CD4-positive, alpha-beta T cell treated with Interleukin-4 for 1 hour (primary cell): ENCODE results near the gene MRPL47.
"Not testable (repeated sequence)": the region's sequence is repeated elsewhere in the genome, so short reads cannot be mapped to it uniquely, and the experiment has no call there.

ENCODE experiments used
- DNase-seq, 2 donors: peaks; one replicate each; pipeline ENCODE4 v3.0.0-alpha.2; 2020 to 2022

Gene MRPL47

DNA sequence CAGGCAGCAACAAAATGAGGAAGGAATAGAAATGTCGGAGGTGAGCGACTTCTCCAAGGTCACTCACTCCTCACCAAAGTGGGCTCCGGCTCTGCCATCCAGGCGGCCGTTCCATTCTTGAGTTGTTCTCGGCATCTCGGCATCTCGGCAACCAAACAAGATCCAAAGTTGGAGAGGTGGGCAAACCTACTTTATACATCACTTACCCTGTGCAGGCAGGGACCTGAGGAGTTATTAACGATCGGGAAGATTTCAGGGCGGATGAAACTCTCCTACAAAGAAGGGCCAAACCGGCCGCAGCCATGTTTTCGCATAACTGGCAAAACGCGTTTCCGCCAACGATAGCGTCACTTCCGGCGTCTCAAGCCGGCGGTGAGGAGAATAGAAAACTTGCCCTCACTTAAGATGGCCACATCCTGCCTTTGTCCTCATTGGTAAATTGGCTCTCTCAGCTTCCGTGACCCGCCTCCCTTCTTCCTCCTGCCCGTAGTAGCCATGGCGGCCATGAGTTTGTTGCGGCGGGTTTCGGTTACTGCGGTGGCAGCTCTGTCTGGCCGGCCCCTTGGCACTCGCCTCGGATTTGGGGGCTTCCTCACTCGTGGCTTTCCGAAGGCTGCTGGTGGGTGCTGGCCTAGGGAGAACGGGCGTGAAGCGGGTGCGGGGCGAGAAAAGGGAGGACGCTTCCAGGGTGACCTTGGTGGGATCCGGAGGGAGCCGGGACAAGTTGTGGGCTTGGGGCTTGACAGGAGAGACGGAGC is at the start of gene MRPL47, which contains the start of gene NDUFB5:
Gene MRPL47, minus strand, starts transcription at position 318 of the 758 bp plus-strand sequence. Its CDS starts 14 bp downstream, at position 304.
Gene NDUFB5, plus strand, starts transcription at position 474 of the 758 bp plus-strand sequence. Its CDS starts 22 bp downstream, at position 496.
- DNase-seq, result peak; percentile 95 to 96

- DNase-seq, result peak; percentile 61 to 65
Measured at GRCh38 chr3:179653096-179653797, 48.8 kb upstream of the MRPL47 start.

DNA sequence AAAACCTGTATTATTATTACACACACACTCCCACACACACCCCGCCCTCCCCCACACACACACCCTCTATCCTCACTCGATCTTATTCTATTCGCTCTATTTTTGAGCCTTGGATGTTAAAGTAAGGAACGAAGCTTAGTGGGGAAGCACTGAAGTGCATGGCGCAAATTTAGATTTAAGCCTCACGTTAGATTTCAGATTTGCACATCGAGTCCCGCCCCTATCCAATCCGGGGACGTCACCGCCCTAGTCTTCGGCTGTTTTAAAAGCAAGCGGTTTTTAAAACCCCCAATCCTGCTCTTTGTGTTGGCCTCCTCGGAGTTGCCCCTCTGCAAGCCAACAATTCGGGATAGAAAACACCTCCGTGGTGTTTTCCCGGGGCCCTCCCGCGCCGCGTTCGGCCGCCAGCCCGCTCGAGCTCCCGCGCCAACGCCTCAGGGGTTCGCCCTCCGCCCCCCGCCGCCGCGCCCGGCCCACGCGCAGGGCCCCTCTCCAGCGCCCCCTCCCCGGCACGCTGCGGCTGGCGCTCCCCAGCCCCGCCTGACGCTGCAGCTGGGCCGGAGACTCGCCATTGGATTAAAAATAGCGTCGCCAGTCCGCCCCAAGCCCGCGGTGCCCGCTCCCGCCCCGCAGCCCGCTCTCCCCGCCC is 48.1 kb upstream of the MRPL47 start, which contains the start of gene USP13:
Gene USP13, plus strand, starts transcription at position 594 of the 649 bp plus-strand sequence. CDS start 186 bp downstream, outside the sequence.
- peak; percentile 58 to 69 for DNase-seq

DNA sequence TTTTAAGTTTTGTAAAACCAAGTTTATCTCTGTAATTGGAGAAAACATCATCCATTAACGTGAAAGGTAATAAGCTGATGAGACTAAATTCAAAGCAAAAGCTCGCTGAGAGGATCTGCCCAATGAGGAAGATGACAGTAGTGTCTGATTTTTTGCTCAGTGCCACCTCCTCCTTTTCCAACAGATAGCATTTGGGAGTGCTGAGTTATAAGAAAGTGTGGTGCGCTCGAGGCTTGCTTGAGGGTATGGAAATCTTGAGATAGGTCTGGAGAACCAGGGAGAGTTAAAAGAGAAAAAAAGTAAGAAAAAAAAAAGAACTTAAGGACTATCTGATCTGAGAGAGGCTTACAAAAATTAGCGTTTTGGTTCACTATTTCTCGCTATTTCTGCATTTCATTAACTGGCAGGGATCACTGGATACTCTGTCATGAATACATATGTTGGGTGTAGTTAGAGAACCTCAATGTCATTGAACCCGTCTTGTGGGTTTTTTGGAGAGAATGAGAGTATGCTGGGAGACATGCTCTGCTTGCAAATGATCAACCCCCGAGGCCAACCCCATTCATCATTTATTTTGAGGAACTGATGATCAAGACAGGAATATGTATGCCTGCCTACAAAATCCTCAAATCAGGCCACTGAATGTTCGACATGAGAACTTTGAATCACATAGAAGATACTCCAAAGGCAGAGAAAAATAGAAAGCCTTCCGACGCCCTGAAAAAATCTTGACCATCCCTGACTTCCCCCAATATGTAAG is 47.4 kb upstream of the MRPL47 start:
- no peak for DNase-seq

GRCh38 chr3:179646177-179646576 is 41.7 kb upstream of the MRPL47 start:
- no peak for DNase-seq

GRCh38 chr3:179643837-179644236 is 39.4 kb upstream of the MRPL47 start:
- DNase-seq, result not testable (repeated sequence)

GRCh38 chr3:179642871-179643270 is 38.4 kb upstream of the MRPL47 start:
- no peak for DNase-seq

DNA sequence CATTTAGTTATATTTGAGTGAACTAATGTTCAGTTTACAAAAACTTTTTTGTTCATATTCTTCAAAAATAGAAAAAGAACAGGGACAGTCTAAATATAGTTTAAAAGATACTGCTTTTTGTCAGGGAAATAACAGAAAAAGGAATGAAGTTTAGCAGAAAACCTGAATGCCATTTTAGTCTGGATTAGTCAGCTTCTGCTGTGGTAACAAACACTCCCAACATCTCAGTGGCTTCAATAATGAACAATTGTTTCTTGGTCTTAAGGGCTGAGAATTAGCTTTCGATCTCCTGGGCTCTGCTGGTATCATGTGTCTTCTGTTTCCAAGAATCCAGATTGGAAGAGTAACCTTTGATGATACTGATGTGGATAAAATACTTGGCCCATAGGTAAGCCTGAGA is 36.0 kb upstream of the MRPL47 start:
- no peak for DNase-seq

DNA sequence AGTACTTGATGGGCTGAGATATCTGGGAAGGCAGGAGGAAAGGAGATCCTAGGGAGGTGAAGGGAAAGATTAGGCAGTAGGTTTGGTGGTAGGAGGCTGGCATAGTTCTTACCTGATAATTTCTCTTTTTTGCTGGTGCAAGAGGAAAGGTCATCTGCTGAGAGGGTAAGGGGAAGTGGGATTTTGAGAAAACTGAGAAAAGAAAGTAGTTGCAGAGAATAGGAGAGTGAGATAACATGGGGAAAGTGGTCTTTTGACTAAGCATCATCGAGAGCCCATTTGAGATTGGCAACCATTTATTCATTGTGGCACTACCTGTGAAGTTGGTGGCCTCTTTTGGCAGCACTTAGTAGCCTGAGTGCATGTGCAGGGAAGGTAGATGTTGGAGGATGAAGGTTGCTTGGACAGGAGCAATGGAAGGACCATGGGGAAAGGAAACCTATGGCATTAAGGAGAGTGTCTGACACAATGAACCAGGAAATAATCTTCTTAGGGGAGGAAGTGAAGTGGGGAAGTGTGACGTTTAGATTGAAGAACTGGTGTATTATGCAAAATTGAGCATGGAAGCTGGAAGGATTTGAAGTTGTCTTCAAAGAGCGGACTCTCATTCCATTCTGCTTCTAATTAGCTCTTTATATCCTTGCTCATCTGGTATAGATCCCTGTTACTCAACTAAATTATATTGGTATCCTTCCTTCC is 26.5 kb upstream of the MRPL47 start:
- DNase-seq, result no peak

DNA sequence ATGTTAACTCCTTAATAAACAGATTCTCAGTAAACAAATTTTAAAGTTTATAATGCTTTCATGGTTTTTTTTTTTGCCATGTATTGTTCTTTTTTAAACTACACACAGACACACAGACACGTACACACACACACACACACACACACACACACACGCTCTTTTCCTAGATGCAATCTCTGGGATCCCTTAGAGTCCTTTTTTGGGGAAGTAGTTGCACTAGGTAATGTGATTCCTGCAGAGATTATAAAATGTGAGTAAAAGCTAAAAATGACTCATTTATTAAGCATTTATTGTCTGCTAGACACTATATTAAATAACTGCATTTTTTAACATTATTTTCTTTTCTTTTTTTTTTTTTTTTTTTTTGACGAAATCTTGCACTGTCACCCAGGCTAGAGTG is 20.0 kb upstream of the MRPL47 start:
- DNase-seq, result no peak

DNA sequence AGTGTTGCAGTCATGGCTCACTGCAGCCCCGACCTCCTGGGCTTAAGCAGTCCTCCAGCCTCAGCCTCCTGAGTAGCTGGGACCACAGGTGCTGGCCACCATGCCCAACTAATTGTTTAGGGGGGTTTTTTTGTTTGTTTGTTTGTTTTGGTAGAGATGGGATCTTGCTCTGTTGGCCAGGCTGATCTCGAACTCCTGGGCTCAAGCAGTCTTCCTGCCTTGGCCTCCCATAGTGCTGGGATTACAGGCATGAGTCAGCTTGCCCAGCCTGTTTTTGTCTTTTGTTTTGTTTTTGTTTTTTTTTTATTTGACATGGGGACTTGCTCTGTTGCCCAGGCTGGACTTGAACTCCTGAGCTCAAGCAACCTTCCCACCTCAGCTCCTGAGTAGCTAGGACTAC is 17.6 kb upstream of the MRPL47 start:
- no peak for DNase-seq

GRCh38 chr3:179615458-179616173 is 11.2 kb upstream of the MRPL47 start:
- DNase-seq, result no peak

DNA sequence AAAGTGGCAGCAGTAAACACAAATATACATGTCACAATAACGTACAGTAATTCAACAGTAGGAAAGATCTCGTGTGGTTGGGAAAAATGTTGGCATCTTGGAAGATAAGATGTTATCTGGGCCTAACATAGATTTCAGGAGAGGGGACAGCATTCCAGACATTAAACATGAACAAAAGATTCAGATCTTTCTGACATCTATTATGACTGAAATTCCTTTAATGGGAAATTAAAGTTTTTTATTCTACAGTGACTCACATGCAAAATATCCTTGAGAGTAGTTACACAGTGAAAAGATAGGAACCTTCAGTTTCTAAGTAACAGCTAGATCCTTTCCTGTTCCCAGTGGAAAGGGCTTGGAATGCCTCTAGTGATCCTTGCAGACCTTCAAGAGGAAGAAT is 9.4 kb upstream of the MRPL47 start:
- DNase-seq, result no peak

DNA sequence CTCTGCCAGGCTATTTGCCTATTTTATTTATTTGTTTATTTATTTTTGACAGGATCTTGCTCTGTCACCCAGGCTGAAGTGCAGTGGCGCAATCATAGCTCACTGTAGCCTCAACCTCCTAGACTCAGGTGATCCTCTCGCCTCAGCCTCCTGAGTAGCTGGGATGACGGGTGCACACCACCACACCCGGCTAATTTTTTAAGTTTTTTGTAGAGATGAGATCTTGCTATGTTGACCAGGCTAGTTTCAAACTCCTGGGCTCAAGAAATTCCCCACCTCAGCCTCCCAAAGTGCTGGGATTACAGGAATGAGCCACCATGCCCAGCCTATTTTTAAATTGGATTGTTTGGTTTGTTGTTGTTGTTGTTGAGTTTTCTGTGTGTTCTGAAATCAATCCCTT is 5.6 kb upstream of the MRPL47 start:
- DNase-seq, result no peak

DNA sequence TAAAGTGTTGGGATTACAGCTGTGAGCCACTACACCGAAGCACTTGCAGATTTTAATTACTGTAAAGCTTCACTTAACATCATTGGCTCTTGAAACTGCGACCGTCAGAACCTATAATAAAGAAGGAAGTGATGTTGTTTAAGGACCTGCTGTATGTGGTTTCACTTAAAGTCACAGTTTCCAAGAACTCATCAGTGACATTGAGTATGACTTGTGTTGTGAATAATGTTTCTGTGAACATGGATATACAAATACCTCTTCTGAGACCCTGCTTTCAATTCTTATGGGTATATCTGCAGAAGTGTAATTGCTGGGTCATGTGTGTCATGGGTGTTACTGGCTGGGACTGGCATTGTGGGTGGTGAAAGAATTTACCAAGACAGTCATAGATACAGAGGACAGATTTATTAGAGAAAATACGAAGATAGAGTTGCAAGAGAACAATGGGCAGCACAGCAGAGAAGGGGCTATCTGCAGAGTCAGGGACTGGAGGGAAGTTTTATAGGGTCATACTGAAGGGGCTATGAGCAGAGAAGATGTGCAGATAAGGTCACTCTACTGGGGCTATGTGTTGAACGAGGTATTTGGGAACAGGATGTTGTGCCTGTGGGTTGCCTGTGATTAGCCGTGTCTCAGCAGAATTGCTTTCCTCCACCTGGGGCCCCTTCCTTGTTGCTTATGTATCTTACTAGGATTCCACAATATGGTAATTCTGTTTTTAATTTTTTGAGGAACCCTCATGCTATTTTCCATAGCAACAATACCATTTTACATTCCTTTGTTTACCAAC is 4.7 kb upstream of the MRPL47 start:
- peak in 1 of 2 donors; percentile 58 for DNase-seq

DNA sequence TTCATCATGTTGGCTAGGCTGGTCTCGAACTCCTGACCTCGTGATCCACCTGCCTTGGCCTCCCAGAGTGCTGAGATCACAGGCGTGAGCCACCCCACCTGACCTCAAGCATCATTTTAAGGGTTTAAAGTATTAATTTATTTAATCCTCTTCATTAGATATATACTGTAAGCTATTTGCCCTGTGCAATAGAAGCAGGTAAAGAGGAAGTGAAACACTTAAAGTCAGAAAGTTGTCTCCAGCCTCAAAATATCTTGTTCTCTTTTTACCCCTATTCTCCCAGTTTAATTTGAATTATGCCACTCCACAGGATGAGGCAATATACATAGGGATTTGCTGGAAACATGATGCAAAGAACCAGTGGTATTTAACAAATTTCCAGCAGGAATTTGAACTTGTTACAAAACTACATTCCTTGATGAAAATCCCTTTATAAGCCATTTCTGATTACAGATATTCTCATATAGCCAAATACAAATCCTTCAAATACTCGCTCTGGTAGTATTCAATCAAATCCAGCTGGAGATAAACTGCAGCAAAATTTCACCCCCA is 2.2 kb upstream of the MRPL47 start:
- no peak for DNase-seq

DNA sequence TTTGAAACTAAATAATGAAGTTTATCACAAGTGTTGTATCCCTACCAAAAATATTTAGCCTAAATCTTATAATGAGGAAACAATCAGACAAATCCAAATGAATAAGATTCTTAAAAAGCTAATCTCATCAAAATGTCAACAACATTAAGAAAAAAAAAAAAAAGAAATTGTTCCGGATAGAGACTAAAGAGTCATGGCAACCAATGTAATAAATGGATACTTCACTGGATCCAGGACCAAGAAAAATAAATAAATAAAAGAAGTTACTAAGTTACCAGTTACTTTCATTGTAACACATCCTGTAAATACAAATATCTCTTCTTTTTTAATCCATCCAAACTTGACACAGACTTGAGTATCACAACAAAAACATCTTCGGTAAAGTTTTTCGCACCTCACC is 607 bp downstream of the MRPL47 start:
- DNase-seq, result no peak

DNA sequence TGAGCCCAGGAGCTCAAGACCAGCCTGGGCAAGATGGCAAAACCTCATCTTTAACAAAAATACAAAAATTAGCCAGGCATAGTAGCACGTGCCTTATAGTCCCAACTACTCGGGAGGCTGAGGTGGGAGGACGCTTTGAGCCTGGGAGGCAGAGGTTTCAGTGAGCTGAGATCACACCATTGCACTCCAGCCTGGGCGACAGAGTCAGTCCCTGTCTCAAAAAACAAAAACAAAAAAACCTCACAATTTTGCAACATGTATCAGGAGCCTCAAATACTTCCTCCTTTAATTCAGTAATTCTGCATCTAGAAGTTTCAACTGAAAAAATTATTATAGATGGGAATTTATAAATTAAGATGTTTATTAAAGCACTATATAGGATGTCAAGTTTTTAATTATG is 1.1 kb downstream of the MRPL47 start:
- DNase-seq, result no peak

GRCh38 chr3:179599531-179599930 is 4.9 kb downstream of the MRPL47 start:
- DNase-seq, result no peak

DNA sequence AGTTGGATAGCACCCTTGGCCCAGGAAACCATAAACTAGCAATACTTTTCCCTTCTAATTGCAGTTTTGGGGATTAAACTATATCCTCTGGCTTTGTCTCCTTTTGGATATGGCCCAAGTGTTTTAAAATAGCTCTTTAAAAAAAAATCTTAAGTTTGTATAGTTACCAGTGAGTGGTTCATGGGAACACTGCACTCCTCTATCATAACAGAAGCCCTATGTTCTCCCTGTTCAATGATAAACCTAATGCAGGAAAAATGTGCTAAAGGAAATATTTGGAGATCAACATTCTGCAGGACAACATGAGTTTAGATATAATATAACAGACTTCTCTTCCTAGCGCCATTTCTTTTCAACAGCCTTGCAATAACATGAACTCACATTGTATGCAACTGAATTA is 13.1 kb downstream of the MRPL47 start:
- no peak for DNase-seq
